ENCODE measurements around the gene SOBP.

The SOBP gene

DNA sequence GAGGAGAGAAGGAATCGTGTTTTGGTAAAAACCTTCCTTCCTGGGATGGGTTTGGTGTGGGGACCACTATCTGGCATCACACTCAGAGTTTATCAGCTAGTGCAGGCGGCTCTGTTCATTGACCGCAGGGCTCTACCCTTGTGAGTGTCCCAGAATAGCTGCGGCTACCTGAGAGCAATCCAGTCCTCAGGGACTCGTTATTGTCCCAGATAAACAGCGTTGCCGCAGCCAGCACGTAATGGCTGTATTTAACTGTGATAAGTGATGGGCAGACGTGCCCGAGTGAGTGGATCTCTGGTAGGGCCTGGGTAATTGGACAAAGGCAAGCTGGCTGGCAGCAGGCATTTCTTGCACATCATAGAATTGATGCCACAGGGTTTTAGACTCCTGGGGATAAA, 163.3 kb downstream of the SOBP start (continued):
- TF ChIP-seq ZNF132 (tag by site-specific recombination; IDR thresholded peaks at IDR 0.05; ENCODE audit: borderline replicate concordance) = no peak
- peak; percentile 78; the same call in 1 of the 2 replicates for TF ChIP-seq MZF1 (tag by site-specific recombination; IDR thresholded peaks at IDR 0.05; ENCODE audit: borderline replicate concordance)
- peak; percentile 66; the same call in 1 of the 2 replicates for TF ChIP-seq ZNF610 (tag by site-specific recombination; IDR thresholded peaks at IDR 0.05; ENCODE audit: borderline replicate concordance)
- no peak for TF ChIP-seq ZNF677 (tag by site-specific recombination; IDR thresholded peaks at IDR 0.05)
- no peak for TF ChIP-seq ZNF747 (tag by site-specific recombination; IDR thresholded peaks at IDR 0.05)
- peak; percentile 97 for TF ChIP-seq FEZF1 (tag by site-specific recombination; IDR thresholded peaks at IDR 0.05)
- TF ChIP-seq ZSCAN30 (tag by site-specific recombination; IDR thresholded peaks at IDR 0.05) = peak; percentile 97
- TF ChIP-seq ZNF624 (tag by site-specific recombination; IDR thresholded peaks at IDR 0.05) = no peak
- no peak for TF ChIP-seq SCRT2 (tag by site-specific recombination; IDR thresholded peaks at IDR 0.05)
- TF ChIP-seq ZNF600 (tag by site-specific recombination; IDR thresholded peaks at IDR 0.05) = peak; percentile 92
- no peak for TF ChIP-seq ZNF544 (tag by site-specific recombination; IDR thresholded peaks at IDR 0.05)
- peak; percentile 76; the same call in 1 of the 2 replicates for TF ChIP-seq ZNF596 (tag by site-specific recombination; IDR thresholded peaks at IDR 0.05)
- TF ChIP-seq ZNF16 (tag by site-specific recombination; IDR thresholded peaks at IDR 0.05; ENCODE audit: low read depth) = no peak
- TF ChIP-seq, protein P1, sequence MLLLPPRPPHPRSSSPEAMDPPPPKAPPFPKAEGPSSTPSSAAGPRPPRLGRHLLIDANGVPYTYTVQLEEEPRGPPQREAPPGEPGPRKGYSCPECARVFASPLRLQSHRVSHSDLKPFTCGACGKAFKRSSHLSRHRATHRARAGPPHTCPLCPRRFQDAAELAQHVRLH (tag by site-specific recombination; IDR thresholded peaks at IDR 0.05) = peak; percentile 74; the same call in 1 of the 2 replicates
- TF ChIP-seq PATZ1 (tag by site-specific recombination; IDR thresholded peaks at IDR 0.05) = peak; percentile 71
- no peak for TF ChIP-seq ZNF19 (tag by site-specific recombination; IDR thresholded peaks at IDR 0.05; ENCODE audit: low read depth)
- peak; percentile 81 for TF ChIP-seq SP7 (tag by site-specific recombination; IDR thresholded peaks at IDR 0.05)
- no peak for TF ChIP-seq ZSCAN5A (tag by site-specific recombination; IDR thresholded peaks at IDR 0.05)
- TF ChIP-seq ZFP3 (tag by site-specific recombination; IDR thresholded peaks at IDR 0.05; ENCODE audit: low read depth) = no peak
- peak; percentile 71; the same call in 1 of the 2 replicates for TF ChIP-seq ZNF639 (tag by site-specific recombination; IDR thresholded peaks at IDR 0.05)
- TF ChIP-seq, protein P2, sequence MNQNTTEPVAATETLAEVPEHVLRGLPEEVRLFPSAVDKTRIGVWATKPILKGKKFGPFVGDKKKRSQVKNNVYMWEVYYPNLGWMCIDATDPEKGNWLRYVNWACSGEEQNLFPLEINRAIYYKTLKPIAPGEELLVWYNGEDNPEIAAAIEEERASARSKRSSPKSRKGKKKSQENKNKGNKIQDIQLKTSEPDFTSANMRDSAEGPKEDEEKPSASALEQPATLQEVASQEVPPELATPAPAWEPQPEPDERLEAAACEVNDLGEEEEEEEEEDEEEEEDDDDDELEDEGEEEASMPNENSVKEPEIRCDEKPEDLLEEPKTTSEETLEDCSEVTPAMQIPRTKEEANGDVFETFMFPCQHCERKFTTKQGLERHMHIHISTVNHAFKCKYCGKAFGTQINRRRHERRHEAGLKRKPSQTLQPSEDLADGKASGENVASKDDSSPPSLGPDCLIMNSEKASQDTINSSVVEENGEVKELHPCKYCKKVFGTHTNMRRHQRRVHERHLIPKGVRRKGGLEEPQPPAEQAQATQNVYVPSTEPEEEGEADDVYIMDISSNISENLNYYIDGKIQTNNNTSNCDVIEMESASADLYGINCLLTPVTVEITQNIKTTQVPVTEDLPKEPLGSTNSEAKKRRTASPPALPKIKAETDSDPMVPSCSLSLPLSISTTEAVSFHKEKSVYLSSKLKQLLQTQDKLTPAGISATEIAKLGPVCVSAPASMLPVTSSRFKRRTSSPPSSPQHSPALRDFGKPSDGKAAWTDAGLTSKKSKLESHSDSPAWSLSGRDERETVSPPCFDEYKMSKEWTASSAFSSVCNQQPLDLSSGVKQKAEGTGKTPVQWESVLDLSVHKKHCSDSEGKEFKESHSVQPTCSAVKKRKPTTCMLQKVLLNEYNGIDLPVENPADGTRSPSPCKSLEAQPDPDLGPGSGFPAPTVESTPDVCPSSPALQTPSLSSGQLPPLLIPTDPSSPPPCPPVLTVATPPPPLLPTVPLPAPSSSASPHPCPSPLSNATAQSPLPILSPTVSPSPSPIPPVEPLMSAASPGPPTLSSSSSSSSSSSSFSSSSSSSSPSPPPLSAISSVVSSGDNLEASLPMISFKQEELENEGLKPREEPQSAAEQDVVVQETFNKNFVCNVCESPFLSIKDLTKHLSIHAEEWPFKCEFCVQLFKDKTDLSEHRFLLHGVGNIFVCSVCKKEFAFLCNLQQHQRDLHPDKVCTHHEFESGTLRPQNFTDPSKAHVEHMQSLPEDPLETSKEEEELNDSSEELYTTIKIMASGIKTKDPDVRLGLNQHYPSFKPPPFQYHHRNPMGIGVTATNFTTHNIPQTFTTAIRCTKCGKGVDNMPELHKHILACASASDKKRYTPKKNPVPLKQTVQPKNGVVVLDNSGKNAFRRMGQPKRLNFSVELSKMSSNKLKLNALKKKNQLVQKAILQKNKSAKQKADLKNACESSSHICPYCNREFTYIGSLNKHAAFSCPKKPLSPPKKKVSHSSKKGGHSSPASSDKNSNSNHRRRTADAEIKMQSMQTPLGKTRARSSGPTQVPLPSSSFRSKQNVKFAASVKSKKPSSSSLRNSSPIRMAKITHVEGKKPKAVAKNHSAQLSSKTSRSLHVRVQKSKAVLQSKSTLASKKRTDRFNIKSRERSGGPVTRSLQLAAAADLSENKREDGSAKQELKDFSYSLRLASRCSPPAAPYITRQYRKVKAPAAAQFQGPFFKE (tag by site-specific recombination; IDR thresholded peaks at IDR 0.05; ENCODE audit: borderline replicate concordance) = no peak
- TF ChIP-seq ZNF785 (tag by site-specific recombination; IDR thresholded peaks at IDR 0.05) = no peak
- no peak for TF ChIP-seq ZNF777 (tag by site-specific recombination; IDR thresholded peaks at IDR 0.05; ENCODE audit: borderline replicate concordance)
- TF ChIP-seq, protein P3, sequence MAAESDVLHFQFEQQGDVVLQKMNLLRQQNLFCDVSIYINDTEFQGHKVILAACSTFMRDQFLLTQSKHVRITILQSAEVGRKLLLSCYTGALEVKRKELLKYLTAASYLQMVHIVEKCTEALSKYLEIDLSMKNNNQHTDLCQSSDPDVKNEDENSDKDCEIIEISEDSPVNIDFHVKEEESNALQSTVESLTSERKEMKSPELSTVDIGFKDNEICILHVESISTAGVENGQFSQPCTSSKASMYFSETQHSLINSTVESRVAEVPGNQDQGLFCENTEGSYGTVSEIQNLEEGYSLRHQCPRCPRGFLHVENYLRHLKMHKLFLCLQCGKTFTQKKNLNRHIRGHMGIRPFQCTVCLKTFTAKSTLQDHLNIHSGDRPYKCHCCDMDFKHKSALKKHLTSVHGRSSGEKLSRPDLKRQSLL (tag by site-specific recombination; IDR thresholded peaks at IDR 0.05) = no peak
- TF ChIP-seq, protein P4, sequence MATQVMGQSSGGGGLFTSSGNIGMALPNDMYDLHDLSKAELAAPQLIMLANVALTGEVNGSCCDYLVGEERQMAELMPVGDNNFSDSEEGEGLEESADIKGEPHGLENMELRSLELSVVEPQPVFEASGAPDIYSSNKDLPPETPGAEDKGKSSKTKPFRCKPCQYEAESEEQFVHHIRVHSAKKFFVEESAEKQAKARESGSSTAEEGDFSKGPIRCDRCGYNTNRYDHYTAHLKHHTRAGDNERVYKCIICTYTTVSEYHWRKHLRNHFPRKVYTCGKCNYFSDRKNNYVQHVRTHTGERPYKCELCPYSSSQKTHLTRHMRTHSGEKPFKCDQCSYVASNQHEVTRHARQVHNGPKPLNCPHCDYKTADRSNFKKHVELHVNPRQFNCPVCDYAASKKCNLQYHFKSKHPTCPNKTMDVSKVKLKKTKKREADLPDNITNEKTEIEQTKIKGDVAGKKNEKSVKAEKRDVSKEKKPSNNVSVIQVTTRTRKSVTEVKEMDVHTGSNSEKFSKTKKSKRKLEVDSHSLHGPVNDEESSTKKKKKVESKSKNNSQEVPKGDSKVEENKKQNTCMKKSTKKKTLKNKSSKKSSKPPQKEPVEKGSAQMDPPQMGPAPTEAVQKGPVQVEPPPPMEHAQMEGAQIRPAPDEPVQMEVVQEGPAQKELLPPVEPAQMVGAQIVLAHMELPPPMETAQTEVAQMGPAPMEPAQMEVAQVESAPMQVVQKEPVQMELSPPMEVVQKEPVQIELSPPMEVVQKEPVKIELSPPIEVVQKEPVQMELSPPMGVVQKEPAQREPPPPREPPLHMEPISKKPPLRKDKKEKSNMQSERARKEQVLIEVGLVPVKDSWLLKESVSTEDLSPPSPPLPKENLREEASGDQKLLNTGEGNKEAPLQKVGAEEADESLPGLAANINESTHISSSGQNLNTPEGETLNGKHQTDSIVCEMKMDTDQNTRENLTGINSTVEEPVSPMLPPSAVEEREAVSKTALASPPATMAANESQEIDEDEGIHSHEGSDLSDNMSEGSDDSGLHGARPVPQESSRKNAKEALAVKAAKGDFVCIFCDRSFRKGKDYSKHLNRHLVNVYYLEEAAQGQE (tag by site-specific recombination; IDR thresholded peaks at IDR 0.05) = no peak

Data from HEK293 (cell line).